Left cardiac atrium (tissue), 4 donors: ENCODE measurements around the gene ULBP2. TPM values are rescaled to one million over a fixed set of nuclear protein-coding genes. Genes with fewer than 3 reads are reported as not detected.
"Not testable (repeated sequence)": the region's sequence is repeated elsewhere in the genome, so short reads cannot be mapped to it uniquely, and the experiment has no call there.

Experiments used
- ATAC-seq, 2 donors: fragments of 200-7000 bp; cut with Tn5 transposase; one replicate each; pipeline ENCODE4 v1.9.1; 2020; ENCODE audit warnings: mild to moderate bottlenecking in 2 of 2, moderate library complexity in 2 of 2
- DNase-seq: peaks from one replicate; pipeline ENCODE4 v3.0.0-alpha.2; 2020
- intact Hi-C, 2 donors: fragments of 100-400 bp; cut with DNase I; formaldehyde crosslinking; loops; one replicate each; pipeline versions ENCODE4 v1.14.1 to v1.15.1; 2022 to 2023
- total RNA-seq, 2 donors: library from RNA; stranded (reverse); fragmentation: NEBNext Ultra II Directional; extraction: Animal tissue kit (Norgen Biotek cat#: 25700); gene quantifications; one replicate each; pipeline ENCODE4 v1.2.1, GENCODE V29; 2021
- donor health status: DM: no; HTN: yes; CAD: no.
- donor health status: DM: no; HTN: yes; CAD: no; lungs with severe emphysema.
- donor health status: DM: yes; HTN: yes; CAD: no.
- donor health status: Dilated cardiomyopathy.

ULBP2 gene
- total RNA-seq, 2 donors from 2014 or later: 0.71 to 1.1 TPM

- no peak for DNase-seq
- intact Hi-C loops: no loop called here
- ATAC-seq: no peak
Observed at GRCh38 chr6:149906405-149906804, 35.4 kb upstream of the ULBP2 start.

DNA sequence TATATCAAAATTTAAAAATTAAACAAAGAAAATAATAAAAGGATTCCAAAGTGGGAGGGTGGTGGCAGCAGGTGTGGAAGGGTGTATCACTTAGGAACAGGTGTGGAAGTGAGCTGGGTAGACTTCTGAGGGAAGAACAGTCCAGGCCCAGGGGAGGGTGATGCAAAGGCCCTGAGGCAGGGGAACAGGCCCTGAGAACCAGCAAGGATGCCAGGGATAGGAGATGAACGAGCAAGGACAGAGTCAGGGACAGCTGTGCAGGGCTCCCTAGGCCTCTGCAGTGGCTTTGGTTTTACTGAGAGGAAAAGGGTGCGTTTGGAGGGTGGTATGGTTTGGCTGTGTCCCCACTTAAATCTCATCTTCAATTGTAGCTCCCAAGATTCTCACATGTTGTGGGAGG is 34.5 kb upstream of the ULBP2 start:
- ATAC-seq: no peak
- DNase-seq: no peak
- intact Hi-C loops: no loop called here

- intact Hi-C loops, ATAC-seq, DNase-seq: not testable (repeated sequence)
Observed at GRCh38 chr6:149908480-149908879, 33.3 kb upstream of the ULBP2 start.

DNA sequence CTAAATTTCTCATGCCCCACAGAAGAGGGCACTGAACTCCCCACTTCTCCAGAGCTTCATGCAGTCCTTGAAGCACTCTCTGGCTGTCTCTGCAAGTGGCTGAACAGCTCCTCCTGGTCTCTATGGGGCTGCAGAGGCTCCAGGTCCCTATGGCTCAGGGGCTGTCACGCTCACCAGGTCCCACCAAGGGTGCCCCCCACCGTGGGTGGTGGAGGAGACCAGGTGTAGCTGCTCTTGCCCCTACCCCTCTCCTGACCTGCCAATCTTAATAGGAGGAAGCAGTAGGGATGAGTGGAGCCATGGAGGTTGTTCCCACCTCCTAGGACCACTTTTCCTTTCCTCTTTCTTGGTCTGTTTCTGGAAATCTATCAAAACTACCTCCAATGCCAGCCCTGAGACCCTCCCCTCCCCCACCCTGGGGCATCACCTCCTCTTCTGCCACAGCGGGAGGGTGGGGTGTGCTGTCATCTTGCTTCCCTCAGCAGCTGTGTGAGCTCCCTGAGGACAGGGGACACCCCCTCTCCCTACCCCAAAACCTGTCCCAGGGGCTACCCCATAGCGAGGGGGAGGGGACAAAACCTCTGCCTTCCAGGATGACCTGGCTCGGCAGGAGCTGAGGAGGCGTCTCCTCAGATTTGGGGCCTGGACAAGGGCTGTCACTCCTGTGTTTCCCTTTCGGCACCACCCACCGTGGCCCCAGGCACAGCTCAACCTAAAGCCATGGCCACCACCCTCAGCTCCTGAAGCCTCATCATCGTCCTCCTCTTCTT is 31.9 kb upstream of the ULBP2 start:
- no peak for DNase-seq

DNA sequence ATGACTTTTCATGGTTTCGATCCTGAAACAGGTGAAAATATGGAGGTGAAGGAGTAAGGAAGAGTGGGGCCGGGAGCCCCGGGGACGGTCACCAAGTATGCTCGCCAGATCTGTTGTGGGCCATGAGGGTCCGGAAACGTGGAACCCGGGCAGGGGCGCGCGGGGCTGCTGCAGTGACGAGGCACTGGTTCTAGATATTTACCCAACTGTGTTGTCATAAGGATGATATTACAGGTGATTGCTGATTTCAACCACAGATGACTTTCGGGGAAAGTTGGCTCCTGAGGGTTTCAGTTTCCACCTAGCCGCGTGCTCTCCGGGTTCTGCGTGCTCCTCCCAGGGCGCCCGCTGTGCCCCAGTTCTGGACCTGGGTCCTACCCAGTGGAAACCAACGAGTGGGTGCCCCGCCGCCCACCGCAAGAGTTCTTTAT is 31.1 kb upstream of the ULBP2 start:
- intact Hi-C loops: no loop called here
- DNase-seq (no peak), ATAC-seq (no peak)

More for the DNA sequence above, 31.9 kb upstream of the ULBP2 start:
- intact Hi-C loops: no loop called here
- ATAC-seq: no peak

- ATAC-seq, DNase-seq, intact Hi-C loops: not testable (repeated sequence)
Observed at GRCh38 chr6:149912680-149913079, 29.1 kb upstream of the ULBP2 start.

DNA sequence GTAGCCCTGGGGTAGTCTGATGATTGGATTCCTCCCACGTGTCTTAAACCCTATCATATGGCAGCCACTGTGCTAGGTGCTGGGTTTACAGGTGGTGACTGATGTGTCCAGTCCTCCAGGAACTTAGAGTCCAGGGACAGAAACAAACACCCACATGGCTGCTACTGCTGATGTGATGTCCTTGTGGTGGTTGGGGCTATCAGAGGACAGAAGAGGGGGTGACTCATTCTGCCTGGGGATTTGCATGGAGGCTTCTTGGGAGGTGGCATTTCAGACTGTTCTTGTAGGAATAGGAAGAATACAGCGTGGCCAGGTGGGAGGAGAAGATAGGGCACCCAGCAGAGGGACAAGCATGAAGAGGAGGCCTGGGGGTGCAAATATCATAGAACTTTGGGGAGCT is 28.7 kb upstream of the ULBP2 start:
- intact Hi-C loops: no loop called here
- no peak for ATAC-seq
- DNase-seq: no peak

DNA sequence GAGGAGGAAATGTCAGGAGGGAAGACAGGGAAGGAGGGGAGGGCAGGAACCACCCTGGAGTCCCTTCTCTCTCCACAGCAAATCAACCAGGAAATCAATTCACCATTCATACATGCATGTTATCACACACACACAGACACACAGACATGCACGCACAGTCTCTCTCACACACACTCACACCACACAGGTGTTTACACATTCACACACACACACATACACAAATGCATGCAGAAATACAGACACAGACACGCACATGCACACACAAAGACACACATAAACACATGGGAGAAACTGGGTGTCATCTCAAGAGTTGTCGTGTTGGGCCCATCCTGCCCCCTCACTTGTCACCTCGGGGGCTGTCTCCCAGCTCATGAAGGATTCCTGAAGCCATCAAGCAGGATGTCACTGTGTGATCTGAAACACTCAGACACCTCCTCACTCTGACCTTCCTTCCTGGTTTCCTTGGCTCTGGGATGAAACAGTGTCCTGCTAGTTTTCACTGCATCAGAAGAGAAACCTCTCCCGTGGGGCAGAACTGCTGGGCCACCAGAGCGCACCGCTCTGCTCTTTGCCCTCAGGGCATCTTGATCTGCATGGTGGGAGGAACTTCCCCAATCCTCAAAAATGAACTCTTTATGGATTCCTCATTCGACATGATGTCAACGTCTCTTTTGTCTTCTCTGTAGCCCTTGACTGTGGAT is 28.1 kb upstream of the ULBP2 start:
- DNase-seq (no peak), ATAC-seq (no peak)
- intact Hi-C loops: no loop called here

DNA sequence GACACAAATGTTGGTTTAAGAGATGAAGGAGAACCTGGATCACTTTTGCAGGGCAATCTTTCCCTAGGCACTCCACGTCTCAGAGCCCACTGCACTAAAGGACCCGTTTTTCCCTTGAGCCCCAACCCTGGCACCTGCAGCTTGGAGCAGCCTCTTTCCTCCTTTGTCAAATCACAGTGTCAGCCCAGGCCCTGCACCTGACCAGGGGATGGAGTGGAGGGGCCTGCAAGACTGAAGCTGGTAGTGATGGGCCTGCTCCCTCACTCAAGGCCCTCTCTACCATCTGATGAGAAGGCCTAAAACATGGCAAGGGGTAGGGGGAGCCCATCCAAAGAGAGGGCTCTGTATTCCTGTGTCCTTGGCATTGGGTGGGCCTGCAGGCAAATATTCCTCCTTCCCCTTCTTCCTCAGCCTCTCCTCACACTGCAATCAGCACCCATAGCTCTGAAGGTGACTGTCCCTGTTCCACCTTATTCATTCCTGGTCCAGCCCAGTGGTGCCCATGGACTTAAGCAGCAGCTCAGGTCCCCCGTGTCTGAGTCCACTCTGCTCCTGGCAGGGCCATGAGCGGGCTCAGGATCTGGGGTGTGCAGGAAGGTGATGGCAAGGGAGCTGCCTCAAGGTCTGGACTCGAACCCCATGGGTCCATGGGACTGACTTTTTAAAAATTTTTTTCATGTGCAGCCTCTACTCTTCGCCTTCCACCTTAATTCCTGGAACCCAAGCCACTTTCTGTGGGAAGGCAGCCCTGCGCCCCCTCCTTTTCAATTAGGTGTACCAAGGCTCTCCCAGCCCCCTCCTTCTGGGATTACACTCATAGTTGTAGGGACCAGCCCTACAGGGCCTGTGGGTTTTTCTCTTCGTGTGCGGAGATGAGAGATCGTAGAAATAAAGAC is 25.6 kb upstream of the ULBP2 start:
- DNase-seq: no peak
- intact Hi-C loops: no loop called here

DNA sequence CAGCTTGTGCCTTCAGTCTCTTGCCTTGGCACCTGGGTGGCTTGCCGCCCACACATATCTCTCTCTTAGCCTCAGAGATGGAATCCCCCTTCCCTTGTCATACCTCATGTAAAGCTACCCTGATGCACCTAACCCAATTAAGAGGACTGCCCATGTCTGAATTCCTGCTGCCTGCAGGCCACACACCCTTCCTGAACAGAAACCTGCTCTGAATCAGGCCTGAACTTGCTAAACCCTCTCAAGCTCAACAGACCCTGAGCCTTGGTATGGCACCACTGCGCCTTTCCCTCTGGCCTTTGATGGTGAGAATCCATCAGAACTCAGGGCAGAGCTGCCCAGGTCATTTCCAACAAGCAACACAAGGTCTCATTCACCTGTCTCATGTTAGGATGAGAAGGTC is 24.1 kb upstream of the ULBP2 start:
- intact Hi-C loops: no loop called here
- ATAC-seq (no peak), DNase-seq (no peak)

More for the DNA sequence above, 25.6 kb upstream of the ULBP2 start:
- no peak for ATAC-seq

GRCh38 chr6:149918151-149918905 is 23.5 kb upstream of the ULBP2 start:
- intact Hi-C loops: no loop called here
- no peak for DNase-seq
- no peak for ATAC-seq

DNA sequence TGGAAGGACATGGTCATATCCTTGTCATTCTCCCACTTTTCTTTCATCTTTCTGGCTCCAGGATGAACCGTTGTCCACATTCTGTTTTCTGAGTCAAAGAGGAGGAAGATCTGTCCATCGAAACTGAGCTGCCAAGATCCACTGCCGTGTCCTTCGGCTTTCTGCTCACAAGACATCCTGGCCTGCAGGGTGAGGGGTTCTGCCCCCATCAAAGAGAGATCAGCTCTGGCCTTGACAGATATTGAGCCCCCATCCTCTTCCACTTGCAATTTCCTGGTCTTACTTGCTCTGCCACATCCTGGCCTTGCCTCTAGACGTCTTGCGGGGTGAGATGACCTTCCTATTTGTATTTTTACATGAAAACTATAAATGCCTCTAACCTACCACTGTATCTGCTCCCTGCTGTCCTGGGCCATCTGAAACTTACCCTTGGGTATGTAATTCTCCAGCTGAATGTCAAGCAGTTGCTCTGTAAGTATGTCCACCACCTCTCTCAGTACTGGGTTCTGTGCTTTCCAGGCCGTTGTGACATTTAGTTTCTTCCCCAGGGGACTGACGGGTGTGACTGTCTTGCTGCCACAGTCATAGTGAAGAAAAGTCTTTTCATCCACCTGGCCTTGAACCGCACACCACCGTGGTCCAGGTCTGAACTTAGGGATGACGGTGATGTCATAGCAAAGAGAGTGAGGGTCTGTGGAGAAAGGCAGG is 22.5 kb upstream of the ULBP2 start:
- intact Hi-C loops, DNase-seq, ATAC-seq: not testable (repeated sequence)

- no peak for DNase-seq
- ATAC-seq: no peak
- intact Hi-C loops: loop anchor here in 1 of 2 donors (5.0 kb wide), 1 partner anchor 88 kb away; no protein-coding TSS in a partner anchor
Observed at GRCh38 chr6:149919834-149920225, 22.0 kb upstream of the ULBP2 start.

DNA sequence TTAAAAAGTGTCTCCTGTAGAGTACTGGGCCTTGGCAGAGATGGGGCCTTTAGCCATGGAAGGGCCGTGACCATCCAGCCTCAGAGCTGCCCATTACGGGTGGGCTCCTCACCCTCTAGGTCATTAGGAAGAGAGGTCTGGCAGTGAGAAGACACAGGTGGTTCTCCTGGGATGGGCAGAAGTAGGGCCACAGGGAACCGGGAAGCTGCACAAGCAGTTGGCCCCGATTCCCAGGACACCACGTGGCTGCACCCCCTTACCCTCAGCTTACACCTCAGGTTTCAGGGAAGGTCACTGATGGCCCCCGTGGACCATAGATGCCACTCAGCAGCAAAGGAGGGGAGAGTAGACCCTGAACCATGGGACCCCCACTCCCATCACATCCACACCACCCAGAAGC is 20.5 kb upstream of the ULBP2 start:
- DNase-seq (no peak), ATAC-seq (no peak)
- intact Hi-C loops: loop anchor here in 1 of 2 donors (5.0 kb wide), 1 partner anchor 89 kb away; no protein-coding TSS in a partner anchor

GRCh38 chr6:149922091-149922490 is 19.7 kb upstream of the ULBP2 start:
- DNase-seq, ATAC-seq: not testable (repeated sequence)
- intact Hi-C loops: loop anchor here in 1 of 2 donors (5.0 kb wide), 1 partner anchor 90 kb away; no protein-coding TSS in a partner anchor

DNA sequence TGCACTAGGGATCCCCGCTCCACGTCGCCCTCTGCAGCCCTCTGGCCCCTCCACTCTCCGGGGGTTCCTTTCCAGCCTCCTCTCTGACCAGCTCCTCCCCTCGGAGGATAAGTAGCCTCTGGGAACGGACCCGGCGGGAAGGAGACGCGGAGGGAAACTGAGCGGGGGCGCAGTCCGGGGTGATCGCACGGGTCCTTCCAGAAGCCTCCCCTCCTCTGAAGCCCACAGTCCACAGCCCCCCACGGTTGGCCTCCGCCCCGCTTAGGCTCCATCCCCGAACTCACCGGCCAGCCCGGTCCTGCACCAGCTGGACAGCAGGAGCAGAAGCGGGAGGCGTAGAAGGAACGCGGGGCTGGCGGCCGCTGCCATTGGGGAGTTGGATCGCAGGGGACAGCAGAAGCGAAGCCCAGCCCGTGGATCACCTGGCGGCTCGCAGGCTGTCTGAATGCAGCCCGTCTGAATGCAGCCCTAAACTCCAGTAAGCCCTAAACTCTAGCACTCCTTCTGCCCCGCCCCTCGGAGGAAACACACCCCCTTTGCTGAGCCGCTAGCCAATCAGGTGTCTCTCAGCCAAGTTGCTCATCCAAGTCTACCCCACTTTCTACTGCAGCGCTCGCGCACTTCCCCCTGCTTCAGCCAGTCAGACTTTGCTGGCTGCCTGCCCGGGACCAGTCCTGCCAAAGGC is 19.0 kb upstream of the ULBP2 start, which contains the start of gene RAET1G:
Gene RAET1G (minus strand): TSS at position 480 of the 685 bp plus-strand sequence. CDS start 111 bp downstream, at position 369.
- intact Hi-C loops: loop anchor here in 1 of 2 donors (5.0 kb wide), 1 partner anchor 90 kb away; no protein-coding TSS in a partner anchor
- ATAC-seq: peak; percentile 87 to 94
- peak; percentile 92 for DNase-seq

DNA sequence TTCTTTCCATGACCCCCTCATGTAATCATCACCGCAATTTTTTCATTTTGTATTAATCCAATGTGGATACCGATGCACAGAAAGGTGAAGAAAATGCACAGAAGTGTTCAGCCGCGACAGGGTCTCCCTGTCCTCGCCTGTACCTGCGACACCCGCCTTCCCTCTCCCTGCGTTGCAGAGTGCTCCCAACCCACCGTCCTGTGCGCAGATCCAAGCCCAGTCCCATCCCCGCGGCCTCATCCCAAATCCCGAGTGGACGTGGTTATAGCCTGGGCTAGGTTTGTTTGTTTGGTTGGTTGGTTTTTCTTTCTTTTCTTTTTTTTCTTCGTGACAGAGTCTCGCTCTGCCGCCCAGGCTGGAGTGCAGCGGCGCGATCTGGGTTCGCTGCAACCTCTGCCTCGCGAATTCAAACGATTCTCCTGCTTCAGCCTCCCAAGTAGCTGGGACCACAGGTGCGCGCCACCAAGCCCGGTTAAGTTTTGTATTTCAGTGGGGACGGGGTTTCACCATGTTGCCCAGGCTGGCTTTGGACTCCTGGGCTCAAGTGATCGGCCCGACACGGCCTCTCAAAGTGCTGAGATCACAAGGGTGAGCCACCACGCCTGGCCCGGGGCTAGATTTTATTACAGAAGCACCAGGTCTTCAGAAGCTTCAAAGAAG is 18.4 kb upstream of the ULBP2 start:
- DNase-seq (no peak), ATAC-seq (peak in 1 of 2 donors; percentile 1)
- intact Hi-C loops: loop anchor here in 1 of 2 donors (5.0 kb wide), 1 partner anchor 91 kb away; no protein-coding TSS in a partner anchor
